Hepatocyte (in vitro differentiated cells): ENCODE data around the gene JDP2. TPM values are rescaled to one million over a fixed set of nuclear protein-coding genes. Genes with fewer than 3 reads are reported as not detected.

Experiments used
- DNase-seq: peaks from one replicate; pipeline ENCODE4 v3.0.0-alpha.2; 2016; ENCODE audit warnings: low spot score
- H2AFZ ChIP-seq: fragments of 200-600 bp; sonication (generic); 2 replicates; pipeline ENCODE4 v1.6.0; 2016; ENCODE audit warnings: antibody characterized with exemption, mild to moderate bottlenecking
- H3K27ac ChIP-seq: fragments of 200-600 bp; sonication (generic); 2 replicates; pipeline ENCODE4 v1.5.1; 2016; ENCODE audit warnings: mild to moderate bottlenecking
- H3K27me3 ChIP-seq: fragments of 200-600 bp; sonication (generic); 2 replicates; pipeline ENCODE4 v1.6.1; 2016
- H3K36me3 ChIP-seq: fragments of 200-600 bp; sonication (generic); replicated peaks from 2 replicates; pipeline ENCODE4 v1.5.1; 2016; ENCODE audit warnings: low read depth; ENCODE audit not compliant: insufficient read depth
- H3K4me1 ChIP-seq: fragments of 200-600 bp; sonication (generic); 2 replicates; pipeline ENCODE4 v1.5.1; 2016; ENCODE audit warnings: mild to moderate bottlenecking, moderate library complexity; ENCODE audit not compliant: insufficient read depth
- H3K4me2 ChIP-seq: fragments of 200-600 bp; sonication (generic); 2 replicates; pipeline ENCODE4 v1.6.0; 2016
- H3K4me3 ChIP-seq: fragments of 200-600 bp; sonication (generic); 2 replicates; pipeline ENCODE4 v1.5.1; 2016; ENCODE audit warnings: mild to moderate bottlenecking
- H3K79me2 ChIP-seq: fragments of 200-600 bp; sonication (generic); 2 replicates; pipeline ENCODE4 v1.6.0; 2017; ENCODE audit warnings: mild to moderate bottlenecking
- H3K9me2 ChIP-seq: fragments of 200-600 bp; sonication (generic); replicated peaks from 2 replicates; pipeline ENCODE4 v1.6.0; 2017; ENCODE audit warnings: mild to moderate bottlenecking; ENCODE audit not compliant: insufficient read depth
- H3K9me3 ChIP-seq: fragments of 200-600 bp; sonication (generic); 2 replicates; pipeline ENCODE4 v1.5.1; 2016; ENCODE audit warnings: low read depth, mild to moderate bottlenecking
- H4K20me1 ChIP-seq: fragments of 200-600 bp; sonication (generic); 2 replicates; pipeline ENCODE4 v1.6.0; 2016; ENCODE audit warnings: mild to moderate bottlenecking; ENCODE audit not compliant: insufficient read depth, poor library complexity, severe bottlenecking
- CTCF ChIP-seq: fragments of 200-600 bp; sonication (generic); IDR thresholded peaks from 2 replicates; pipeline ENCODE4 v1.5.1; 2016; ENCODE audit warnings: antibody characterized with exemption, mild to moderate bottlenecking; ENCODE audit not compliant: poor library complexity
- EZH2 ChIP-seq: fragments of 200-600 bp; sonication (generic); IDR thresholded peaks from 2 replicates; pipeline ENCODE4 v1.6.1; 2016; ENCODE audit warnings: antibody characterized with exemption, mild to moderate bottlenecking, borderline replicate concordance
- EZH2phosphoT487 ChIP-seq: fragments of 200-600 bp; sonication (generic); IDR thresholded peaks from one replicate; pipeline ENCODE4 v1.6.1; 2018; ENCODE audit warnings: antibody characterized with exemption, mild to moderate bottlenecking, low read depth, moderate library complexity; ENCODE audit not compliant: unreplicated experiment, severe bottlenecking
- WGBS: methylation state at CpG from one replicate; pipeline ENCODE4 v1.1.6; 2016; ENCODE audit warnings: low lambda C conversion rate; ENCODE audit errors: missing lambda C conversion rate; 5-methylcytosine and 5-hydroxymethylcytosine counted together
- polyA plus RNA-seq: library from polyadenylated mRNA; unstranded; fragments of >200 nt; fragmentation: Nextera tagmentation; extraction: Ambion mirVana; gene quantifications from 2 replicates; pipeline ENCODE4 v1.2.1, GENCODE V29; 2016
- total RNA-seq: library from RNA; depleted of rRNA; stranded (reverse); fragments of >200 nt; gene quantifications from 2 replicates; pipeline ENCODE4 v1.2.3, GENCODE V29; 2014

JDP2 gene
- total and polyA plus RNA-seq, 2 experiments from 2014 or later, result 68.9 to 85.4 TPM

GRCh38 chr14:75457648-75458165 is 29.9 kb downstream of the JDP2 start:
- peaks cover 42% of the 10 kb centered on the region for H4K20me1 ChIP-seq
- TF ChIP-seq CTCF (no peak), EZH2phosphoT487 (no peak), EZH2 (no peak)
- no peaks in the 10 kb centered on the region for H3K27me3 ChIP-seq
- peaks cover 65% of the 10 kb centered on the region for H3K79me2 ChIP-seq
- 66% methylated on average over 10 of the region's 10 CpGs for WGBS
- no peak overlapping the region for H3K4me2 ChIP-seq
- H3K9me2 ChIP-seq, result no peaks in the 10 kb centered on the region
- H3K9me3 ChIP-seq, result no peaks in the 10 kb centered on the region
- H3K4me3 ChIP-seq, result no peak overlapping the region
- H2AFZ ChIP-seq, result no peak overlapping the region
- H3K4me1 ChIP-seq, result peaks cover 40% of the 10 kb centered on the region
- no peak for DNase-seq
- no peak overlapping the region for H3K27ac ChIP-seq
- H3K36me3 ChIP-seq, result no peaks in the 10 kb centered on the region

- no peak overlapping the region for H3K4me3 ChIP-seq
- no peak overlapping the region for H2AFZ ChIP-seq
- no peak overlapping the region for H3K27ac ChIP-seq
- H3K4me1 ChIP-seq, result peaks cover 34% of the 10 kb centered on the region
- H4K20me1 ChIP-seq, result peaks cover 42% of the 10 kb centered on the region
- DNase-seq, result no peak
- no peaks in the 10 kb centered on the region for H3K9me2 ChIP-seq
- no peaks in the 10 kb centered on the region for H3K9me3 ChIP-seq
- H3K36me3 ChIP-seq, result no peaks in the 10 kb centered on the region
- 95% methylated on average over 3 of the region's 3 CpGs for WGBS
- no peak overlapping the region for H3K4me2 ChIP-seq
- H3K27me3 ChIP-seq, result no peaks in the 10 kb centered on the region
- TF ChIP-seq EZH2phosphoT487 (no peak), EZH2 (no peak), CTCF (no peak)
- peaks cover 65% of the 10 kb centered on the region for H3K79me2 ChIP-seq
These were observed 30.5 kb downstream of the JDP2 start for GRCh38 chr14:75458305-75458704.

- DNase-seq, result no peak
- Histone ChIP-seq H3K4me3 (no peak overlapping the region), H3K9me2 (no peaks in the 10 kb centered on the region), H4K20me1 (peaks cover 44% of the 10 kb centered on the region), H3K9me3 (no peaks in the 10 kb centered on the region), H3K79me2 (peaks cover 60% of the 10 kb centered on the region), H3K36me3 (no peaks in the 10 kb centered on the region), H2AFZ (no peak overlapping the region), H3K27ac (no peak overlapping the region), H3K27me3 (no peaks in the 10 kb centered on the region), H3K4me2 (no peak overlapping the region), H3K4me1 (peaks cover 27% of the 10 kb centered on the region)
- TF ChIP-seq CTCF (no peak), EZH2 (no peak), EZH2phosphoT487 (no peak)
- WGBS, result 93% methylated on average over 12 of the region's 12 CpGs
These were observed 31.4 kb downstream of the JDP2 start for GRCh38 chr14:75459099-75459741.

GRCh38 chr14:75459791-75460190 is 32.0 kb downstream of the JDP2 start:
- WGBS, result 89% methylated on average over 1 of the region's 1 CpG
- Histone ChIP-seq H3K79me2 (peaks cover 57% of the 10 kb centered on the region), H3K9me3 (no peaks in the 10 kb centered on the region), H3K27me3 (no peaks in the 10 kb centered on the region), H3K4me1 (peaks cover 25% of the 10 kb centered on the region), H3K4me2 (no peak overlapping the region), H3K4me3 (no peak overlapping the region), H3K27ac (no peak overlapping the region), H3K9me2 (no peaks in the 10 kb centered on the region), H3K36me3 (no peaks in the 10 kb centered on the region), H4K20me1 (peaks cover 44% of the 10 kb centered on the region), H2AFZ (no peak overlapping the region)
- DNase-seq, result no peak
- TF ChIP-seq CTCF (no peak), EZH2phosphoT487 (no peak), EZH2 (no peak)
